Stimulated activated naive B cell treated with anti-CD40 and anti-IgM and Interleukin-4, amounts not matched to agents 10 μg/mL and 1 μg/mL and 100 μg/mL, for 72 hours (primary cell): Measurements from ENCODE around the gene GRIN3A.
A peak's percentile ranks its signal among the peaks of the same experiment; 100 is the strongest.

ENCODE experiments used
- ATAC-seq, 2 donors: fragments of 150-1000 bp; cut with Tn5 transposase; replicated peaks; 2 replicates each; pipeline ENCODE4 v1.10.0; 2021; ENCODE audit warnings: moderate library complexity in 1 of 2
- DNase-seq: peaks from one replicate; pipeline ENCODE4 v3.0.0; 2021
- H3K27ac Mint-ChIP-seq: one replicate; pipeline ENCODE4 v1.8.0; 2022; ENCODE audit warnings: mild to moderate bottlenecking, mixed read lengths
- H3K27me3 Mint-ChIP-seq, 2 donors: one replicate each; pipeline ENCODE4 v1.8.0; 2022; ENCODE audit warnings: mixed read lengths in 2 of 2
- H3K36me3 Mint-ChIP-seq, 2 donors: one replicate each; pipeline ENCODE4 v1.8.0; 2022; ENCODE audit warnings: mixed read lengths in 2 of 2, mild to moderate bottlenecking in 1 of 2
- H3K4me1 Mint-ChIP-seq, 2 donors: one replicate each; pipeline ENCODE4 v1.8.0; 2022; ENCODE audit warnings: mixed read lengths in 2 of 2, mild to moderate bottlenecking in 1 of 2
- H3K4me3 Mint-ChIP-seq, 2 donors: one replicate each; pipeline ENCODE4 v1.8.0; 2022; ENCODE audit warnings: mild to moderate bottlenecking in 2 of 2, mixed read lengths in 2 of 2, moderate library complexity in 1 of 2
- H3K9me3 Mint-ChIP-seq, 2 donors: one replicate each; pipeline ENCODE4 v1.8.0; 2022; ENCODE audit warnings: mixed read lengths in 2 of 2, mild to moderate bottlenecking in 1 of 2

Gene GRIN3A

GRCh38 chr9:101634741-101635409 lies 103.6 kb downstream of the GRIN3A start:
- Mint-ChIP-seq H3K27ac (no peak overlapping the region), H3K4me3 (no peak overlapping the region), H3K9me3 (no peaks in the 10 kb centered on the region), H3K4me1 (no peaks in the 10 kb centered on the region), H3K27me3 (no peaks in the 10 kb centered on the region), H3K36me3 (no peaks in the 10 kb centered on the region)
- DNase-seq, result no peak
- no peak for ATAC-seq

GRCh38 chr9:101632611-101633010 lies 105.8 kb downstream of the GRIN3A start:
- ATAC-seq, result no peak
- Mint-ChIP-seq H3K4me3 (no peak overlapping the region), H3K9me3 (no peaks in the 10 kb centered on the region), H3K4me1 (no peaks in the 10 kb centered on the region), H3K27ac (no peak overlapping the region), H3K27me3 (no peaks in the 10 kb centered on the region), H3K36me3 (no peaks in the 10 kb centered on the region)
- no peak for DNase-seq

- Mint-ChIP-seq H3K4me1 (no peaks in the 10 kb centered on the region), H3K4me3 (no peak overlapping the region), H3K27me3 (no peaks in the 10 kb centered on the region), H3K36me3 (no peaks in the 10 kb centered on the region), H3K9me3 (no peaks in the 10 kb centered on the region), H3K27ac (no peak overlapping the region)
- ATAC-seq (no peak), DNase-seq (no peak)
Observed at GRCh38 chr9:101631892-101632291, 106.6 kb downstream of the GRIN3A start.

GRCh38 chr9:101629636-101630035 lies 108.8 kb downstream of the GRIN3A start:
- no peaks in the 10 kb centered on the region for H3K27me3 Mint-ChIP-seq
- H3K9me3 Mint-ChIP-seq, result no peaks in the 10 kb centered on the region
- ATAC-seq, result no peak
- no peak for DNase-seq
- H3K36me3 Mint-ChIP-seq, result no peaks in the 10 kb centered on the region
- no peak overlapping the region for H3K4me3 Mint-ChIP-seq
- no peak overlapping the region for H3K27ac Mint-ChIP-seq
- no peaks in the 10 kb centered on the region for H3K4me1 Mint-ChIP-seq

- H3K27ac Mint-ChIP-seq, result no peak overlapping the region
- no peaks in the 10 kb centered on the region for H3K4me1 Mint-ChIP-seq
- no peak for ATAC-seq
- H3K9me3 Mint-ChIP-seq, result no peaks in the 10 kb centered on the region
- no peak for DNase-seq
- no peaks in the 10 kb centered on the region for H3K27me3 Mint-ChIP-seq
- H3K36me3 Mint-ChIP-seq, result no peaks in the 10 kb centered on the region
- H3K4me3 Mint-ChIP-seq, result no peak overlapping the region
Observed at GRCh38 chr9:101628173-101628572, 110.3 kb downstream of the GRIN3A start.

- no peaks in the 10 kb centered on the region for H3K4me1 Mint-ChIP-seq
- DNase-seq (no peak), ATAC-seq (no peak)
- H3K27ac Mint-ChIP-seq, result no peak overlapping the region
- peaks cover 0 to 4% of the 10 kb centered on the region in 2 donors for H3K27me3 Mint-ChIP-seq
- H3K9me3 Mint-ChIP-seq, result no peaks in the 10 kb centered on the region
- H3K4me3 Mint-ChIP-seq, result no peak overlapping the region
- H3K36me3 Mint-ChIP-seq, result no peaks in the 10 kb centered on the region
Observed at GRCh38 chr9:101626295-101626694, 112.2 kb downstream of the GRIN3A start.

- no peak for ATAC-seq
- Mint-ChIP-seq H3K4me3 (no peak overlapping the region), H3K9me3 (no peaks in the 10 kb centered on the region), H3K27ac (no peak overlapping the region), H3K36me3 (no peaks in the 10 kb centered on the region), H3K27me3 (peaks cover 0 to 4% of the 10 kb centered on the region in 2 donors), H3K4me1 (no peaks in the 10 kb centered on the region)
- DNase-seq, result no peak
Observed at GRCh38 chr9:101625876-101626275, 112.6 kb downstream of the GRIN3A start.

- Mint-ChIP-seq H3K27ac (no peak overlapping the region), H3K4me3 (no peak overlapping the region), H3K27me3 (peaks cover 0 to 4% of the 10 kb centered on the region in 2 donors), H3K9me3 (no peaks in the 10 kb centered on the region), H3K4me1 (no peaks in the 10 kb centered on the region), H3K36me3 (no peaks in the 10 kb centered on the region)
- DNase-seq (no peak), ATAC-seq (no peak)
Observed at GRCh38 chr9:101620452-101620851, 118.0 kb downstream of the GRIN3A start.

GRCh38 chr9:101618698-101619097 lies 119.7 kb downstream of the GRIN3A start:
- no peak for DNase-seq
- Mint-ChIP-seq H3K27ac (no peak overlapping the region), H3K36me3 (no peaks in the 10 kb centered on the region), H3K4me1 (no peaks in the 10 kb centered on the region), H3K27me3 (peaks cover 0 to 4% of the 10 kb centered on the region in 2 donors), H3K9me3 (no peaks in the 10 kb centered on the region), H3K4me3 (no peak overlapping the region)
- ATAC-seq, result no peak

- no peak for ATAC-seq
- Mint-ChIP-seq H3K36me3 (no peaks in the 10 kb centered on the region), H3K27ac (no peak overlapping the region), H3K4me3 (no peak overlapping the region), H3K27me3 (peaks cover 12 to 53% of the 10 kb centered on the region in 2 donors), H3K9me3 (no peaks in the 10 kb centered on the region), H3K4me1 (no peaks in the 10 kb centered on the region)
- DNase-seq, result no peak
Observed at GRCh38 chr9:101605547-101605946, 132.9 kb downstream of the GRIN3A start.

GRCh38 chr9:101604296-101604695 lies 134.2 kb downstream of the GRIN3A start:
- ATAC-seq (no peak), DNase-seq (no peak)
- no peak overlapping the region for H3K4me3 Mint-ChIP-seq
- no peaks in the 10 kb centered on the region for H3K9me3 Mint-ChIP-seq
- peaks cover 16 to 57% of the 10 kb centered on the region in 2 donors for H3K27me3 Mint-ChIP-seq
- no peaks in the 10 kb centered on the region for H3K36me3 Mint-ChIP-seq
- no peaks in the 10 kb centered on the region for H3K4me1 Mint-ChIP-seq
- H3K27ac Mint-ChIP-seq, result no peak overlapping the region

GRCh38 chr9:101601904-101602765 lies 136.3 kb downstream of the GRIN3A start:
- no peak for DNase-seq
- Mint-ChIP-seq H3K9me3 (no peaks in the 10 kb centered on the region), H3K4me3 (peak overlapping the region in 1 of 2 donors; percentile 22)

GRCh38 chr9:101594796-101595195 lies 143.7 kb downstream of the GRIN3A start, which contains the start of gene PPP3R2:
TSS of gene PPP3R2 (minus strand) at chr9:101594969. CDS start at chr9:101594921, 48 bp downstream.
- no peak within 1 kb of the TSS for H3K27ac Mint-ChIP-seq

More at GRCh38 chr9:101601904-101602765, 136.3 kb downstream of the GRIN3A start:
- ATAC-seq, result peak in 1 of 2 donors; percentile 46
- Mint-ChIP-seq H3K4me1 (no peaks in the 10 kb centered on the region), H3K27ac (no peak overlapping the region), H3K36me3 (no peaks in the 10 kb centered on the region), H3K27me3 (peaks cover 16 to 48% of the 10 kb centered on the region in 2 donors)

GRCh38 chr9:101593345-101593744 lies 145.1 kb downstream of the GRIN3A start:
- no peaks in the 10 kb centered on the region for H3K9me3 Mint-ChIP-seq
- no peak overlapping the region for H3K27ac Mint-ChIP-seq
- no peaks in the 10 kb centered on the region for H3K36me3 Mint-ChIP-seq
- H3K4me1 Mint-ChIP-seq, result no peaks in the 10 kb centered on the region
- peaks cover 4 to 26% of the 10 kb centered on the region in 2 donors for H3K27me3 Mint-ChIP-seq
- ATAC-seq (no peak), DNase-seq (no peak)
- no peak overlapping the region for H3K4me3 Mint-ChIP-seq

More at GRCh38 chr9:101594796-101595195, 143.7 kb downstream of the GRIN3A start, which contains the start of gene PPP3R2:
- Mint-ChIP-seq H3K4me3 (no peak within 1 kb of the TSS), H3K4me1 (no peaks in the 10 kb centered on the region), H3K36me3 (no peaks in the 10 kb centered on the region), H3K27me3 (peaks cover 4 to 26% of the 10 kb centered on the region in 2 donors), H3K9me3 (no peaks in the 10 kb centered on the region)
- ATAC-seq (no peak), DNase-seq (no peak)

GRCh38 chr9:101592788-101593187 lies 145.7 kb downstream of the GRIN3A start:
- Mint-ChIP-seq H3K36me3 (no peaks in the 10 kb centered on the region), H3K27me3 (peaks cover 4 to 26% of the 10 kb centered on the region in 2 donors), H3K9me3 (no peaks in the 10 kb centered on the region), H3K27ac (no peak overlapping the region), H3K4me1 (no peaks in the 10 kb centered on the region), H3K4me3 (no peak overlapping the region)
- DNase-seq (no peak), ATAC-seq (no peak)
